ENCODE measurements around the gene COQ10A. TPM values are rescaled to one million over a fixed set of nuclear protein-coding genes. Genes with fewer than 3 reads are reported as not detected.

COQ10A gene
- polyA plus RNA-seq, 3 donors = 1.7 to 13.5 (median 2.0) TPM

DNA sequence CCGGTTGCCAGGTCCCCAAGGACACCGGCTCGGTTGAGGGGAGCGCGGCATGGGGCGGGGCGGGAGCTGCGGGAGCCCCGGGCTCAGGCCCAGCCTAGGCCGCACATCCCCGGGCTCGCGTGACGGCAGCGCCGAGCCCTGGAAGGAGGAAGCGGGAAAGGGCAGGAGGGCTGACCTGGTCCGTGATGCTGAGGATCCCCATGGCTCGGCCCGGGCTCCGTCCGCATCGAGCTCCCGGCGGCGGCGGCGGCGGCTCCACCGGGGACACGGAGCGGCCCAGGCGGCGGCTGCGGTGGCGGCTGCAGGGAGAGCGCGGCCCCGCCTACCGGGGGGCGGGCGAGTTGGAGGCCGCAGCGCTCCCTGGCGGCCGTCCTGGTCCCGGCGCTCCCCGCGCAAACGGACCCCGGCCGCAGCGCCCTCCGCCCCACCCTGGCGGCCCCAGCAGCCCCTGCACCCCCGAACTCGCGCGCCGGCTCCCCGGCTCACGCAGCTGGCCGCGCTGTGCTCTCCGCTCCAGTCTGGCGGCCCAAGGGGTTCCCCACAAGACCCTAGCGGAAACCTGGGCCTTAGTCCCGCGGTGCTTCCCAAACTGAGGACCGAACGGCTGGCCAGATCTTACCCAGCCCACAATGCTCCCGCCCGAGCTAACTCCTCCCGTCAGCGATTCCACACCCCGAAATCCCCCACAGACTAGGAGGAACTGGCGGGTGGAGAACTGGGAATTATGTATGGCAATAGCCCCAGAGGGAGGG lies 8.5 kb upstream of the COQ10A start, which contains the start of gene ANKRD52:
Gene ANKRD52 (minus strand): TSS at position 317 of the 752 bp plus-strand sequence. CDS start 115 bp downstream, at position 202.
- Histone ChIP-seq H2AFZ (ENCODE audit: insufficient read depth, low read depth, low read length, poor library complexity, severe bottlenecking) (peak within 1 kb of the TSS; percentile 100), H3K4me3 (replicated peaks in 1 of 3; ENCODE audit: low read depth in 2 of 3, low read length in 3 of 3) (peak within 1 kb of the TSS; percentile 61 to 94 (median 86)), H3K27ac (ENCODE audit: low read depth in 1 of 2, low read length in 2 of 2) (peak within 1 kb of the TSS in 1 of 2 donors; percentile 69), H3K27me3 (ENCODE audit: control insufficient read depth in 2 of 2, insufficient read depth in 2 of 2, low read length in 2 of 2) (no peaks in the 10 kb centered on the region), H3K9me3 (replicated peaks in 1 of 2; ENCODE audit: control insufficient read depth in 1 of 2, insufficient read depth in 1 of 2, low read length in 2 of 2) (no peaks in the 10 kb centered on the region), H3K79me2 (ENCODE audit: insufficient read depth, low read length) (peaks cover 18% of the 10 kb centered on the region), H3K9ac (ENCODE audit: insufficient read depth, low read length, poor library complexity, severe bottlenecking) (peak within 1 kb of the TSS; percentile 84), H3K36me3 (replicated peaks in 1 of 2; ENCODE audit: control insufficient read depth in 1 of 2, insufficient read depth in 2 of 2, low read length in 2 of 2) (peaks cover 26 to 37% of the 10 kb centered on the region in 2 donors), H3K4me2 (replicated peaks; ENCODE audit: extremely low read depth, low read length, poor library complexity, severe bottlenecking) (peak within 1 kb of the TSS; percentile 98), H4K20me1 (ENCODE audit: insufficient read depth, low read length) (peaks cover 14% of the 10 kb centered on the region), H3K4me1 (ENCODE audit: control insufficient read depth in 1 of 2, insufficient read depth in 2 of 2, low read length in 2 of 2) (peaks cover 17 to 18% of the 10 kb centered on the region in 2 donors)
- Mint-ChIP-seq H3K36me3 (peaks cover 27 to 32% of the 10 kb centered on the region in 2 donors), H3K4me1 (peaks cover 18% of the 10 kb centered on the region), H3K4me3 (peak within 1 kb of the TSS; percentile 92 to 96), H3K27ac (peak within 1 kb of the TSS; percentile 63 to 90 (median 87)), H3K9me3 (no peaks in the 10 kb centered on the region), H3K27me3 (ENCODE audit: low read depth in 3 of 3) (peaks cover 0 to 2% (median 0%) of the 10 kb centered on the region in 3 donors)
- intact Hi-C loops (cut with micrococcal nuclease) = loop anchor here (5.0 to 10.0 kb wide), 2 partner anchors 51 to 63 kb away; no protein-coding TSS in a partner anchor
- WGBS (ENCODE audit: insufficient coverage) = under 1% methylated on average over 70 of the region's 78 CpGs
- TF ChIP-seq, protein P1, sequence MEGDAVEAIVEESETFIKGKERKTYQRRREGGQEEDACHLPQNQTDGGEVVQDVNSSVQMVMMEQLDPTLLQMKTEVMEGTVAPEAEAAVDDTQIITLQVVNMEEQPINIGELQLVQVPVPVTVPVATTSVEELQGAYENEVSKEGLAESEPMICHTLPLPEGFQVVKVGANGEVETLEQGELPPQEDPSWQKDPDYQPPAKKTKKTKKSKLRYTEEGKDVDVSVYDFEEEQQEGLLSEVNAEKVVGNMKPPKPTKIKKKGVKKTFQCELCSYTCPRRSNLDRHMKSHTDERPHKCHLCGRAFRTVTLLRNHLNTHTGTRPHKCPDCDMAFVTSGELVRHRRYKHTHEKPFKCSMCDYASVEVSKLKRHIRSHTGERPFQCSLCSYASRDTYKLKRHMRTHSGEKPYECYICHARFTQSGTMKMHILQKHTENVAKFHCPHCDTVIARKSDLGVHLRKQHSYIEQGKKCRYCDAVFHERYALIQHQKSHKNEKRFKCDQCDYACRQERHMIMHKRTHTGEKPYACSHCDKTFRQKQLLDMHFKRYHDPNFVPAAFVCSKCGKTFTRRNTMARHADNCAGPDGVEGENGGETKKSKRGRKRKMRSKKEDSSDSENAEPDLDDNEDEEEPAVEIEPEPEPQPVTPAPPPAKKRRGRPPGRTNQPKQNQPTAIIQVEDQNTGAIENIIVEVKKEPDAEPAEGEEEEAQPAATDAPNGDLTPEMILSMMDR (IDR thresholded peaks at IDR 0.05) = peak; percentile 84
- DNase-seq = peak; percentile 65 to 76 (median 73)

DNA sequence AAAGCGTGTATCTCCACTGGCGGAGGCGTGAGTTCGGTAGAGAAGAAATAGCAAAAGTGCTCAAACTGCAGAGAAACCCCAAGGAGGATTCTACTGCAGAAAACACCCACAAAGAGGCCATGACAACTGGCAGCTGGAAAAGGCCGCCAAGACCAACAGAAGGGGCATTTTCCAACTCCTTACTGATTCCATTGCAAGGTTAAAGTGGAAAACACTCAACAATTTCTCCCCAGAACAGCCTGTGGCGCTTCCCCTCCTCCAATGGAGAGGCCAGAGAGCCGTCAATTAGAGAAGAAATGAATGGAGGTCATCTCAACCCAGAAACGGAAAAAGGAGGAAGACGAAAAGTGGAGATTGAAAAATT lies 7.9 kb upstream of the COQ10A start:
- Mint-ChIP-seq H3K9me3 (no peaks in the 10 kb centered on the region), H3K36me3 (peaks cover 21 to 26% of the 10 kb centered on the region in 2 donors), H3K4me1 (peaks cover 18% of the 10 kb centered on the region), H3K27me3 (ENCODE audit: low read depth in 3 of 3) (peaks cover 0 to 2% (median 0%) of the 10 kb centered on the region in 3 donors), H3K27ac (peak overlapping the region; percentile 63 to 90 (median 86)), H3K4me3 (peak overlapping the region; percentile 92 to 96)
- 0% methylated on average over 1 of the region's 9 CpGs for WGBS (ENCODE audit: insufficient coverage)
- no peak for DNase-seq
- Histone ChIP-seq H2AFZ (ENCODE audit: insufficient read depth, low read depth, low read length, poor library complexity, severe bottlenecking) (peak overlapping the region; percentile 100), H3K4me2 (replicated peaks; ENCODE audit: extremely low read depth, low read length, poor library complexity, severe bottlenecking) (peak overlapping the region; percentile 98), H3K27ac (ENCODE audit: low read depth in 1 of 2, low read length in 2 of 2) (peak overlapping the region in 1 of 2 donors; percentile 69), H4K20me1 (ENCODE audit: insufficient read depth, low read length) (peaks cover 14% of the 10 kb centered on the region), H3K79me2 (ENCODE audit: insufficient read depth, low read length) (peaks cover 18% of the 10 kb centered on the region), H3K27me3 (ENCODE audit: control insufficient read depth in 2 of 2, insufficient read depth in 2 of 2, low read length in 2 of 2) (no peaks in the 10 kb centered on the region), H3K4me3 (replicated peaks in 1 of 3; ENCODE audit: low read depth in 2 of 3, low read length in 3 of 3) (peak overlapping the region; percentile 61 to 94 (median 86)), H3K9me3 (replicated peaks in 1 of 2; ENCODE audit: control insufficient read depth in 1 of 2, insufficient read depth in 1 of 2, low read length in 2 of 2) (no peaks in the 10 kb centered on the region), H3K4me1 (ENCODE audit: control insufficient read depth in 1 of 2, insufficient read depth in 2 of 2, low read length in 2 of 2) (peaks cover 17 to 18% of the 10 kb centered on the region in 2 donors), H3K36me3 (replicated peaks in 1 of 2; ENCODE audit: control insufficient read depth in 1 of 2, insufficient read depth in 2 of 2, low read length in 2 of 2) (peaks cover 20 to 31% of the 10 kb centered on the region in 2 donors), H3K9ac (ENCODE audit: insufficient read depth, low read length, poor library complexity, severe bottlenecking) (peak overlapping the region; percentile 84)
- TF ChIP-seq, protein P1 (IDR thresholded peaks at IDR 0.05) = no peak
- intact Hi-C loops (cut with micrococcal nuclease) = loop anchor here (5.0 to 10.0 kb wide), 2 partner anchors 52 to 64 kb away; no protein-coding TSS in a partner anchor
